NCI-H345 (cell line): Measurements from ENCODE around the gene EMILIN1.

Experiments used
- DNase-seq: peaks from one replicate; lab custom pipeline; 2025; lab: John Stamatoyannopoulos, UW

EMILIN1 gene

DNA sequence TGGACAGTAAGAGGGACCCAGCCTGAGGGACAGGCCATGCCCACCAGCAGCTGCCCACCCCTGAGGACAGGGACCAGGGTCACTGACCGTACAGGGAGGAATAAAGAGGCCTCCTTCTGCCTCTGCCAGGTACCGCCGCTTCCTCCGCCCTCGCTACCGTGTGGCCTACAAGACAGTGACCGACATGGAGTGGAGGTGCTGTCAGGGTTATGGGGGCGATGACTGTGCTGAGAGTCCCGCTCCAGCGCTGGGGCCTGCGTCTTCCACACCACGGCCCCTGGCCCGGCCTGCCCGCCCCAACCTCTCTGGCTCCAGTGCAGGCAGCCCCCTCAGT is 2.2 kb downstream of the EMILIN1 start:
- no peak for DNase-seq

DNA sequence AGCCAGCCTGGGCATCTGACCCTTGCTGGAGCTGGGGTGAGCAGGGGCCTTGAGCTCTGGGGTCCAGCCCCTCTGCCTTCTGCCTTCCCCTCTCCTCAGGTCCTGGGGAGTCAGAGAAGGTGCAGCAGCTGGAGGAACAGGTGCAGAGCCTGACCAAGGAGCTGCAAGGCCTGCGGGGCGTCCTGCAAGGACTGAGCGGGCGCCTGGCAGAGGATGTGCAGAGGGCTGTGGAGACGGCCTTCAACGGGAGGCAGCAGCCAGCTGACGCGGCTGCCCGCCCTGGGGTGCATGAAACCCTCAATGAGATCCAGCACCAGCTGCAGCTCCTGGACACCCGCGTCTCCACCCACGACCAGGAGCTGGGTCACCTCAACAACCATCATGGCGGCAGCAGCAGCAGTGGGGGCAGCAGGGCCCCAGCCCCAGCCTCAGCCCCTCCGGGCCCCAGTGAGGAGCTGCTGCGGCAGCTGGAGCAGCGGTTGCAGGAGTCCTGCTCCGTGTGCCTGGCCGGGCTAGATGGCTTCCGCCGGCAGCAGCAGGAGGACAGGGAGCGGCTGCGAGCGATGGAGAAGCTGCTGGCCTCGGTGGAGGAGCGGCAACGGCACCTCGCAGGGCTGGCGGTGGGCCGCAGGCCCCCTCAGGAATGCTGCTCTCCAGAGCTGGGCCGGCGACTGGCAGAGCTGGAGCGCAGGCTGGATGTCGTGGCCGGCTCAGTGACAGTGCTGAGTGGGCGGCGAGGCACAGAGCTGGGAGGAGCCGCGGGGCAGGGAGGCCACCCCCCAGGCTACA is 3.8 kb downstream of the EMILIN1 start:
- DNase-seq: no peak

DNA sequence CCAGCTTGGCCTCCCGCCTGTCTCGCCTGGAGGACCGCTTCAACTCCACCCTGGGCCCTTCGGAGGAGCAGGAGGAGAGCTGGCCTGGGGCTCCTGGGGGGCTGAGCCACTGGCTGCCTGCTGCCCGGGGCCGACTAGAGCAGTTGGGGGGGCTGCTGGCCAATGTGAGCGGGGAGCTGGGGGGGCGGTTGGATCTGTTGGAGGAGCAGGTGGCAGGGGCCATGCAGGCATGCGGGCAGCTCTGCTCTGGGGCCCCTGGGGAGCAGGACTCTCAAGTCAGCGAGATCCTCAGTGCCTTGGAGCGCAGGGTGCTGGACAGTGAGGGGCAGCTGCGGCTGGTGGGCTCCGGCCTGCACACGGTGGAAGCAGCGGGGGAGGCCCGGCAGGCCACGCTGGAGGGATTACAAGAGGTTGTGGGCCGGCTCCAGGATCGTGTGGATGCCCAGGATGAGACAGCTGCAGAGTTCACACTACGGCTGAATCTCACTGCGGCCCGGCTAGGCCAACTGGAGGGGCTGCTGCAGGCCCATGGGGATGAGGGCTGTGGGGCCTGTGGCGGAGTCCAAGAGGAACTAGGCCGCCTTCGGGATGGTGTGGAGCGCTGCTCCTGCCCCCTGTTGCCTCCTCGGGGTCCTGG is 4.5 kb downstream of the EMILIN1 start:
- DNase-seq: no peak

DNA sequence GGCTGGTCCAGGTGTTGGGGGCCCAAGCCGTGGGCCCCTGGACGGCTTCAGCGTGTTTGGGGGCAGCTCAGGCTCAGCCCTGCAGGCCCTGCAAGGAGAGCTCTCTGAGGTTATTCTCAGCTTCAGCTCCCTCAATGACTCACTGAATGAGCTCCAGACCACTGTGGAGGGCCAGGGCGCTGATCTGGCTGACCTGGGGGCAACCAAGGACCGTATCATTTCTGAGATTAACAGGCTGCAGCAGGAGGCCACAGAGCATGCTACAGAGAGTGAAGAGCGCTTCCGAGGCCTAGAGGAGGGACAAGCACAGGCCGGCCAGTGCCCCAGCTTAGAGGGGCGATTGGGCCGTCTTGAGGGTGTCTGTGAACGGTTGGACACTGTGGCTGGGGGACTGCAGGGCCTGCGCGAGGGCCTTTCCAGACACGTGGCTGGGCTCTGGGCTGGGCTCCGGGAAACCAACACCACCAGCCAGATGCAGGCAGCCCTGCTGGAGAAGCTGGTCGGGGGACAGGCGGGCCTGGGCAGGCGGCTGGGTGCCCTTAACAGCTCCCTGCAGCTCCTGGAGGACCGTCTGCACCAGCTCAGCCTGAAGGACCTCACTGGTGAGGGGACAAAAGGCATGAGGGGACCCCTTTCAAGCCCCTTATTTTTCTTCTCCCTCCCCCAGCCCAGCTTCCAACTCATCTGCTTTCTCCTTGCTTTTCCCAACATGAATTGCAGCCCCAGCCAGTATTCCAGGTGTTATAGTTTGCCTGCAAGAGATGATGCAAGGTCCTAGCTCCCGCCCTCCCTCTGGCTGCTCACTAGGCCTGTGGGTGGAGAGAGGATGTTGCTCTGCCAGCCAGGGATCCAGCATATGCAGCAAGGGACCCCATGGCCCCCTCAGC is 5.2 kb downstream of the EMILIN1 start:
- DNase-seq: no peak

DNA sequence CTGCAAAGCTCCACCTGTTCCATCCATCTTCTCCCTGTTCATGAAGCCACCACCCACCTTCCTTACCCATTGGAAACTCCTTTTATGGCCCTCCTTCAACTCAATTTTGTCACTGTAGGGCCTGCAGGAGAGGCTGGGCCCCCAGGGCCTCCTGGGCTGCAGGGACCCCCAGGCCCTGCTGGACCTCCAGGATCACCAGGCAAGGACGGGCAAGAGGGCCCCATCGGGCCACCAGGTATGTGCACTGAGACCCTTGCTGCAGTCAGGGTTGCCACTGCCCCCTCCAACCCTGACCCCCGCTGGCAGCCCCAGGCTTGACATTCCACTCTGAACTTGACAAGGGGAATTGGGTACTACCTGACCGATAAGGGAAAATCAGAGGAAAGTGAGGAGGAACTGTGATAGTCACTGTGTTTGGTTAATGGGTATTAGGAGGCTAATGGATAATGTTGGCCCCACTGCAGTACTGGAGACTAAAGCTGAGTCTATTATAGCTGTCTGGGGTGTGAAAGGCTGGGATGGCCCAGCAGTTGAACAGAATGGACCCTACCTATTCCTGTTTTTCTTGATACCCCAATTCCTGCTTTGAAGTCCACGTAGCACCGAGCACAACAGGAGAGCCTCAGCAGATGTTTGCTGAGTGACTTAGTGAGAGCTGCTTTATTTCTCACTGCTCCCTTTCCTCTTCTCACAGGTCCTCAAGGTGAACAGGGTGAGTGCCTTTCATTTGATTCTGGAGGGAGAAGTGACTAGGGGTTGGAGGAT is 6.1 kb downstream of the EMILIN1 start:
- no peak for DNase-seq

DNA sequence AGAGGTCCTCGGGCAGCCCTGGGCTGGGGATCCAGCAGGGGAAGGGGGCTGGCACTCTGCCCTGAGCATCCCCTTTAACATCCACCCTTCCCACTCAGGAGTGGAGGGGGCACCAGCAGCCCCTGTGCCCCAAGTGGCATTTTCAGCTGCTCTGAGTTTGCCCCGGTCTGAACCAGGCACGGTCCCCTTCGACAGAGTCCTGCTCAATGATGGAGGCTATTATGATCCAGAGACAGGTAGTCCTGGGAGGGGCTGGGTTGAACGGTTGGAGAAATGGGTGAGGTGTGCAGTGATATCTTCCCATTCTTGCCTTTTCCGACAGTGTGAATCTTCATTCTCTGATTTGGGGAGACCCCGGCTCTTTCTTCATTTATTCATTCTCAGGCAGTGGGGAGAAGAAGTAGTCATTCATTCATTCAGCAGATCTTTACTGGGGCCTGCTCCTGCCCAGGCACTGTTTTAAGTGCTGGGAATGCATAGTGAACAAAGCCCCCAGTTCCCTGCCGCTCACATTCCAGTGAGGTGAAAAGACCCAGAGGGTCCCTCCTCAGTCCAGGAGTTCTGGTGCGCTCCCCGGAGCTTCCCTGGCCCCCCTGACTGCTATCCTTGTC is 6.8 kb downstream of the EMILIN1 start:
- DNase-seq: no peak

DNA sequence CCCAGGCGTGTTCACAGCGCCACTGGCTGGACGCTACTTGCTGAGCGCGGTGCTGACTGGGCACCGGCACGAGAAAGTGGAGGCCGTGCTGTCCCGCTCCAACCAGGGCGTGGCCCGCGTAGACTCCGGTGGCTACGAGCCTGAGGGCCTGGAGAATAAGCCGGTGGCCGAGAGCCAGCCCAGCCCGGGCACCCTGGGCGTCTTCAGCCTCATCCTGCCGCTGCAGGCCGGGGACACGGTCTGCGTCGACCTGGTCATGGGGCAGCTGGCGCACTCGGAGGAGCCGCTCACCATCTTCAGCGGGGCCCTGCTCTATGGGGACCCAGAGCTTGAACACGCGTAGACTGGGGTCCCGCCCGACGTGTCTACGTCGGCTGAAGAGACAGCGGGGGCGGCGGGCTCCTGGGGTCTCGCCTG is 7.3 kb downstream of the EMILIN1 start:
- peak; percentile 51 for DNase-seq

DNA sequence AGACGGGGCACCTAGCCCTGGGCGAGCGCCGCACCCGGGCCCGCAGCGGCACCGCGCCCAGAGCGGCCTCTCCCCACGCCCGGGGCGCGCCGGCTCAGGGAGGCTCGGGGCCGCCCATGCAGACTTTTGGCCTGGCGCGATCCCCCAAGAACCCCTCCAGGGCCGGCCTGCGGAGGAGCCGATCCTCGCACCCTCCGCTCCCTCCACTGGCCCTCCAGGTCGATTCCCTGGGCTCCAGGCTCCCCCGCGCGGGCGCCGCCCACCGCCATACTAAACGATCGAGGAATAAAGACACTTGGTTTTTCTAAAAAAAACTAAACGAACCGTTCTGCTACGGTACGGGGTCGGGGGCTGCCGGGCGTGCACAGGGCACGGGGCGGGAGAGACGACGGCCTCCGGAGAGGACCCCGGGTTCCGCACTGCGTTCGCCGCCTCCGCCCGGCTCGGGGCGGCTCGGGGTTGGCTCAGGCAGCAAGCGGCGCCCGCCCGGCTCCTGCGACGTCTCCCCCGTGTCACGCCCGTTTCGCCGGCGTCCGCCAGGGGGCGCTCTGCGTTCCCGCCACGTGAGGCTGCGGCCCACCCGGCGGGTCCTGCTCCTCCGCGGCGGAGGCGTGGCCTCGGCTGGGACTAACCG is 7.8 kb downstream of the EMILIN1 start:
- peak; percentile 98 for DNase-seq

DNA sequence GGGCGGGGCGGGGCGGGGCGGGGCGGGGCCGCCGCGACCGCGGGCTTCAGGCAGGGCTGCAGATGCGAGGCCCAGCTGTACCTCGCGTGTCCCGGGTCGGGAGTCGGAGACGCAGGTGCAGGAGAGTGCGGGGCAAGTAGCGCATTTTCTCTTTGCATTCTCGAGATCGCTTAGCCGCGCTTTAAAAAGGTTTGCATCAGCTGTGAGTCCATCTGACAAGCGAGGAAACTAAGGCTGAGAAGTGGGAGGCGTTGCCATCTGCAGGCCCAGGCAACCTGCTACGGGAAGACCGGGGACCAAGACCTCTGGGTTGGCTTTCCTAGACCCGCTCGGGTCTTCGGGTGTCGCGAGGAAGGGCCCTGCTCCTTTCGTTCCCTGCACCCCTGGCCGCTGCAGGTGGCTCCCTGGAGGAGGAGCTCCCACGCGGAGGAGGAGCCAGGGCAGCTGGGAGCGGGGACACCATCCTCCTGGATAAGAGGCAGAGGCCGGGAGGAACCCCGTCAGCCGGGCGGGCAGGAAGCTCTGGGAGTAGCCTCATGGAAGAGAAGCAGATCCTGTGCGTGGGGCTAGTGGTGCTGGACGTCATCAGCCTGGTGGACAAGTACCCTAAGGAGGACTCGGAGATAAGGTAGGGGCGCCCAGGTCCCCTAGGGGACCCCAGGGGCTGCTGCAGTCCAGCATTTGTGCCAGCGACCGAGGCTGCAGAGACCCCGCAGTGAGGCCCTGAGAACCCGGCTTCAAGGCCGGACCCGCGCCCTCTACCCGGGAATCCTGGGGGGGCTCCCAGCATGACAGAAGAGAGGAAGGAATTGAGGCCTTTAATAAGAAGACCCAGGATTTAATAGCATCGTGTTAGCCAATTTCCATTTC is 8.5 kb downstream of the EMILIN1 start, which contains the start of gene KHK:
Gene KHK, plus strand, starts transcription at position 49 of the 870 bp plus-strand sequence. Its CDS starts 488 bp downstream, at position 537.
- peak; percentile 86 for DNase-seq

DNA sequence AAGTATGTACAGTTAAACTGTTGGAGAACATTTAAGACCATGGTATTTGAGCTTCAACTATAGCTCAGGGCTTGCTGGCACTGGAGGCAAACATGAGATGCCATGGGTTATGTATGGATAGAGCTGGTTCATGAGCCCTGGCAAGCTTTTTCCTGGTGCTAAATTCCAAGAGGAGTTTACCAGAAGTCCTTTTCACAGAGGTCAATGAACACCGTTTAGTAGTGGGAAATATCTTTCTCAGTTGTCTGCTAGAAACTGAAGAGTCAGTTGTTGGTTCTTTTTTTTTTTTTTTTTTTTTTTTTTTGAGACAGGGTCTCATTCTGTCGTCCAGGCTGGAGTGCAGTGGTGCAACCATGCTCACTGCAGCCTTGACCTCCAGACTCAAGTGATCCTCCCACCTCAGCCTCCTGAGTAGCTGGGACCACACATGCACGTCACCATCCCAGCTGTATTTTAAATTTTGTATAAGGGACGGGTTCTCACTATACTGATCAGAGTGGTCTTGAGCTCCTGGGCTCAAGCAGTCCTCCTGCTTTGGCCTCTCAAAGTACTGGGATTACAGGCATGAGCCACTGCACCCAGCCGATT is 9.5 kb downstream of the EMILIN1 start:
- no peak for DNase-seq

DNA sequence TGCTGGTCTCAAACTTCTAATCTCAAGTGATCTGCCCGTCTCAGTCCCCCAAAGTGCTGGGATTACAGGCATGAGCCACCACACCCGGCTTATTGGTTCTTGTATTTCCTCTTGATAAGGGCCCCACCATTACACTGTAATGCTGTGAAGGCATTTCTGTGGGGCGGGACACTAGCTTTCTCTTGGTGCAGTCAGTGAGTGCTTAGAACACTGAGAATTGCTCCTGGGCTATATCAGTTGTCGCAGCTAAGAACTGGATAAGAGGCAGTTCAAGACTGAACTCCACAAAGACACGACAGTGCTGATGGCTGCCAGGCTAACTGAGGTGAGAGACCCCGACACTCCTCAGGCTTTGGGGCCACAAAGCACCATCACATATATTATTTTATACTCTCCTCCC is 10.2 kb downstream of the EMILIN1 start:
- DNase-seq: no peak

DNA sequence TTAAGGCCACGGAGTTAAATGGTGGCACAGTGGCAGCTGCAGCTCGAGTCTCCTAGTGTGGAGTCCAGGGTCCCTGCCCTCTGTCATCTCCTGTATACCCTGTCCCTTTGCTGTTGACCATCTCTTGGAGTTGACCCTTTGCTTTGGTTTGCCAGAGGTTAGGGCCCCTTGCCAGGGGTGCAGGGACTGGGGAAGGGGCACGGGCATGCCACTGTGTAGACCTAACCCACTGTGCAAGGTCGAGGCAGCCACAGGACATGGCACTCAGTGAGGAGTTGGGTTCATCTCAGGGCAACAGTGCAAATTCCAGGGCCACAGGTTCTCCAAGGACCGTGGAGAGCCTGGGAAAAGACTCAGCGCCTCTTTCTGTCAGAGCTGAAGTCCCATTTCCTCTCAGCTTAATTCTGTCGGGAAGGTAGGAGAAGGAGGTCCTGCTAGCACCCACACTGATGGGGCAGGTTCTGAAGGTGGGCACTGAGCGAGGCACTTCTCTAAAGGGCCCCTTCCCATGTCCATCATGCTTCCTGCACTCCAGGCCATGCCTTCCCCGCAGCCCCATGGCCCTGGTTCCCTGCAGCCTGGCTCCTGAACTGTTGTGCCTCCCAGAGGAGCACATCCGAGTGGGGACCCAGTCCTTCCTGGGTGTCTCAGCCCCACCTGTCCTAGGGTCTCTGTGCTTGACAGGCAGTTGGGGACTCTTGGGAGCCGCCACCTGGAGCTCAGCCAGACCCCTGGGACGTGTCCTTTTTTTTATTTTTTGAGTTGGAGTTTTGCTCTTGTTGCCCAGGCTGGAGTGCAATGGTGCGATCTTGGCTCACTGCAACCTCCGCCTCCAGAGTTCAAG is 10.9 kb downstream of the EMILIN1 start:
- DNase-seq: no peak

DNA sequence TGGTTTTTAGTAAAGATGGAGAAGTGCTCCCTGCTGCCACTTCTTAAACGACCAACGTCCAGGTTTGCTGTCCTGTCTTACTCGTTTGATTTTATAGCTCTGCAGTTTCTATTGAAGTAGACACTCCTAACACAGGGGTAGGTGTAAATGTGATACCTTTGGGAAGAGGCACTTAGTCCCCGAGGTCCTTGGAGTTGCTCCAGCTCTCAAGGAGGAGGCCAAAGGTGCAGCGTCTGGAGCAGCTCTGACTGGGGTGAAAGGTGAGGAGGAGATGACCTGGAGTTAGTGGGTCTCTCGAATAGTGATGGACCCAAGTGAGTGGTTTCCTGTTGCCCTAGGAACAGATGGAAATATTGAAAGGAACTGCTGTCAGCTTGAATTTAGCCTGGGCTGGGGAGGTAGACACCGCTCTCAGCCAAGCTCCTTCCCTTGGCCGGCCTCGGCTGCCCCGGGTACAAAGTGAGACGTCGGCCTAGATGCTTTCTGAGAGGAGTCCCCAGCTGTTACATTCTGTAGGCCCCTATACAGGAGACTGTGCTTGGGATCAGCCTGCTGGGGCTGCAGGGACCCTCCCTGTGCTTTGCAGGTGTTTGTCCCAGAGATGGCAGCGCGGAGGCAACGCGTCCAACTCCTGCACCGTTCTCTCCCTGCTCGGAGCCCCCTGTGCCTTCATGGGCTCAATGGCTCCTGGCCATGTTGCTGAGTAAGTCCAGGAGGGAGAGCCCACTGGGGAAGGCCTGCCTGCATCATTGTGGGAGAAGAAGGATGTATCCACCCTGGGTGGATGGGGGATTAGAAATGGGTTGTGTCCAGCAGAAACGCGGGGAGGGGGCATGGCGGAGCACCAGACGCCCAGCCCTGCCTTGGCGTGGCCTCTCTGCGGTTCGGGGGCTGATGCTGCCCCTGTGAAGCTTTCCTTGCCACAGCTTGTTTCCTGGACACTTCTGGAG is 13.6 kb downstream of the EMILIN1 start:
- no peak for DNase-seq

DNA sequence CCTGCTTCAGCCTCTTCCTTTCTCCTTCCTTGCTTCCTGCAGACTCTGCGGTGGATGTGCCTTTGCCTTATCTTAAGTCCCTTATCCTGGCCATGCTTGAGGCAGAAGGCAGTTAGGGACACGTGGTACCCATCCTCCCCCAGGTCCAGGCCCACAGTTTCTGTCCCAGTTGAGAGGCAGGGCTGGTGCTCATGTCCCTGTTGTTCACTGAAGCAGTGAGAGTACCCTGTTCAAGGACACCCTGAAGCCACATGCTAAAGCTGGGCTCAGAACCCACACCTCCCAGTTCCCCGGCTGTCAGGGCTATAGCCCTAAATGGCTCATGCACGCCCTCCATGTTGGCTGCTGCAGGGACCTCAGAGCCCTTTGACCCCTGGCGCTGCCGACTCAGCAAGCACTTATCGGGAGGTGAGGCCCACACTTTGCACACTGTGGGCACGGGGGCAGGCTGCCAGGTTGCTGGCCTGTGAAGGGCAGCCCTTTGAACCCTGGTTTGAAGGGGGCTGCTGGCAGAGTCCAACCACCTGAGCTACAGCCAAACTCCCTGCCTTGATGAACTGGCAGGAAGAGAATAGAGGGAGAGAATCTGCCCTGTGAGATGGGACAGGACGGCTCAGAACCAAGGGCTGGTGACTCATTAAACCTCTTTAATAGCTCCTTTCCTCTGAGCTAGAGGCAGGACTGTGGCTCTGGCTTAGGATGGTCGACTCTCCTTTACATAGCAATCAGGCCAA is 14.4 kb downstream of the EMILIN1 start:
- no peak for DNase-seq

DNA sequence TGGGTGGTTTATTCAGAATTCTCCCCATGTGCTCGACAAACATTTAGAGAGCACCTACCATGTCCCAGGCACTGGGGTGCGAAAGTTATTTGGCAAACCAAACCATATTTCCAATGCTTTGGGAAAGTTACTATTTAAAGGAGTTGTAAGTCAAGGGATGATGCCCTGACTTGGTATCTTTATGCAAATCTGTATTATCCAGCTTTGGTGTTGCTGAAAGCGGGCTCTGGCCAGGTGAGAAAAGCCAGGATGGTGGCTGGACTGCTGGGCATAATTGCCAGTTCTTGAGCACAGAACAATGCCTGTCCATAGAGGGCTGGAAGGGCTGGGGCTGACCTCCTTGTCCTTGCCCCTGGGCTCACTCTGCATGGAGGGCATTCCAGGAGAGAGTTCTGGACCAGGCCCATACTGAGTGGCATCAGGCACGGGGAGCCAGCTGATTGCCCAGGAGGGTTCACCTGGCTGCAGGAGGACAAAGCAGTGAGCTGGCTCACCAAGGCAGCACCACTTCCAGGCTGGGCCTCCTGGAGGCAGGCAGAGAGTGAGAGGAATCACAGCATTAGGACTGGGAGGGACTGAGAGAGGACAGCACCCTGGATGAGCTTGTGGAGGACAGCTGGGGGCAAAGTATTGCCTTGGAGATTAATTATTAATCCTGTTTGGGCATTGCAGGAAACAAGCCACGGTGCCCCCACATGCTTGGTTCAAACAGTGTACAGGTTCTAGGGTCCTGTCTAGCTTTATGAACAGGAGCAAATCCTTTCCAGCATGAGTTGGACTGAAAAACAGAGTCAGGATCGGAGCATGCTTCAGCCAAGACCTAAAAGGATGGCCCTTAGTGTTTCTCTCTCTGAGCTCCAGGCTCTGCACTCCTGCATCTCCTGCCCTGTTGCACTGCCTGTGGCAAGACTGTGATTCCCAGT is 15.3 kb downstream of the EMILIN1 start:
- DNase-seq: no peak
